Measurements from ENCODE around the gene NAIF1. TPM values are rescaled to one million over a fixed set of nuclear protein-coding genes. Genes with fewer than 3 reads are reported as not detected.

The NAIF1 gene
- total RNA-seq, 1 donor from 2014 or later = 14.2 TPM

- Histone ChIP-seq H3K4me3 (ENCODE audit: low read depth, low read length) (no peak overlapping the region), H3K27me3 (ENCODE audit: control insufficient read depth, insufficient read depth, low read length) (no peaks in the 10 kb centered on the region), H3K36me3 (ENCODE audit: control insufficient read depth, insufficient read depth, low read length) (no peaks in the 10 kb centered on the region)
- TF ChIP-seq CTCF (IDR thresholded peaks at IDR 0.05; ENCODE audit: insufficient read depth, low read length, poor library complexity, severe bottlenecking) = no peak
- DNase-seq (ENCODE audit: low read depth) = no peak
Observed at GRCh38 chr9:128091144-128091543, 24.0 kb upstream of the NAIF1 start.

GRCh38 chr9:128089299-128089698 is 22.2 kb upstream of the NAIF1 start:
- Histone ChIP-seq H3K27me3 (ENCODE audit: control insufficient read depth, insufficient read depth, low read length) (no peaks in the 10 kb centered on the region), H3K36me3 (ENCODE audit: control insufficient read depth, insufficient read depth, low read length) (no peaks in the 10 kb centered on the region), H3K4me3 (ENCODE audit: low read depth, low read length) (no peak overlapping the region)
- DNase-seq (ENCODE audit: low read depth) = no peak
- no peak for TF ChIP-seq CTCF (IDR thresholded peaks at IDR 0.05; ENCODE audit: insufficient read depth, low read length, poor library complexity, severe bottlenecking)

GRCh38 chr9:128088253-128088945 is 21.3 kb upstream of the NAIF1 start:
- Histone ChIP-seq H3K4me3 (ENCODE audit: low read depth, low read length) (no peak overlapping the region), H3K36me3 (ENCODE audit: control insufficient read depth, insufficient read depth, low read length) (no peaks in the 10 kb centered on the region), H3K27me3 (ENCODE audit: control insufficient read depth, insufficient read depth, low read length) (no peaks in the 10 kb centered on the region)
- DNase-seq (ENCODE audit: low read depth) = no peak
- TF ChIP-seq CTCF (IDR thresholded peaks at IDR 0.05; ENCODE audit: insufficient read depth, low read length, poor library complexity, severe bottlenecking) = no peak

- Histone ChIP-seq H3K27me3 (ENCODE audit: control insufficient read depth, insufficient read depth, low read length) (no peaks in the 10 kb centered on the region), H3K36me3 (ENCODE audit: control insufficient read depth, insufficient read depth, low read length) (no peaks in the 10 kb centered on the region), H3K4me3 (ENCODE audit: low read depth, low read length) (no peak overlapping the region)
- no peak for TF ChIP-seq CTCF (IDR thresholded peaks at IDR 0.05; ENCODE audit: insufficient read depth, low read length, poor library complexity, severe bottlenecking)
- DNase-seq (ENCODE audit: low read depth) = no peak
Observed at GRCh38 chr9:128087262-128087661, 20.1 kb upstream of the NAIF1 start.

- no peak for DNase-seq (ENCODE audit: low read depth)
- no peaks in the 10 kb centered on the region for H3K27me3 ChIP-seq (ENCODE audit: control insufficient read depth, insufficient read depth, low read length)
- H3K4me3 ChIP-seq (ENCODE audit: low read depth, low read length) = no peak overlapping the region
- H3K36me3 ChIP-seq (ENCODE audit: control insufficient read depth, insufficient read depth, low read length) = no peaks in the 10 kb centered on the region
- no peak for TF ChIP-seq CTCF (IDR thresholded peaks at IDR 0.05; ENCODE audit: insufficient read depth, low read length, poor library complexity, severe bottlenecking)
Observed at GRCh38 chr9:128085943-128086342, 18.8 kb upstream of the NAIF1 start.

GRCh38 chr9:128084746-128085145 is 17.6 kb upstream of the NAIF1 start:
- no peak for DNase-seq (ENCODE audit: low read depth)
- no peak for TF ChIP-seq CTCF (IDR thresholded peaks at IDR 0.05; ENCODE audit: insufficient read depth, low read length, poor library complexity, severe bottlenecking)
- Histone ChIP-seq H3K4me3 (ENCODE audit: low read depth, low read length) (no peak overlapping the region), H3K27me3 (ENCODE audit: control insufficient read depth, insufficient read depth, low read length) (no peaks in the 10 kb centered on the region), H3K36me3 (ENCODE audit: control insufficient read depth, insufficient read depth, low read length) (no peaks in the 10 kb centered on the region)
